Keratinocyte (primary cell): ENCODE results near the gene PIEZO1.

Experiments
- CTCF ChIP-seq, 3 experiments: IDR thresholded peaks in 1 of 3; conservative IDR thresholded peaks in 1 of 3; optimal IDR thresholded peaks in 1 of 3; 2 replicates in 2 of 3; 3 replicates in 1 of 3; pipeline versions ENCODE3 to v1.5.1; 2011; ENCODE audit warnings: low read length in 3 of 3, mild to moderate bottlenecking in 3 of 3, moderate library complexity in 2 of 3, control low read depth in 1 of 3, inconsistent platforms in 1 of 3; ENCODE audit not compliant: insufficient read depth in 2 of 3; ENCODE audit errors: extremely low read depth in 1 of 3
- EZH2 ChIP-seq: IDR thresholded peaks from one replicate; pipeline ENCODE4 v1.6.1; 2012; ENCODE audit warnings: inconsistent platforms, mild to moderate bottlenecking, low read length, moderate library complexity

GRCh38 chr16:88720396-88720970 lies 64.5 kb downstream of the PIEZO1 start:
- TF ChIP-seq EZH2 (no peak), CTCF (optimal IDR thresholded peaks at IDR 0.05 in 1 of 3, IDR thresholded peaks at IDR 0.05 in 1 of 3, conservative IDR thresholded peaks at IDR 0.05 in 1 of 3; ENCODE audit: extremely low read depth in 1 of 3, insufficient read depth in 2 of 3, low read length in 3 of 3) (no peak)
